Panc1 (cell line): Measurements from ENCODE around the gene GBX1. TPM values are rescaled to one million over a fixed set of nuclear protein-coding genes. Genes with fewer than 3 reads are reported as not detected.

Source experiments
- ATAC-seq: fragments of 200-7000 bp; cut with Tn5 transposase; 2 replicates; pipeline ENCODE4 v1.9.1; 2020; ENCODE audit warnings: mild to moderate bottlenecking, moderate library complexity
- BruUV-seq: library from RNA; stranded (reverse); fragments of 400-500 nt; replicated peaks from 2 replicates; lab custom pipeline; 2021; lab: Mats Ljungman, UMichigan
- CTCF ChIA-PET: fragments of 300-600 bp; sonication (Branson Sonifier 250); formaldehyde crosslinking; loops from one replicate; lab custom pipeline; 2022; ENCODE audit warnings: antibody characterized with exemption; lab: Charles Lee
- POLR2A ChIA-PET: fragments of 300-600 bp; sonication (Branson Sonifier 250); formaldehyde crosslinking; loops from one replicate; lab custom pipeline; 2022; ENCODE audit warnings: antibody characterized with exemption; lab: Charles Lee
- DNase-seq: peaks from one replicate; pipeline ENCODE4 v3.0.0-alpha.2; 2010; ENCODE audit warnings: low read depth, low spot score
- H3K27ac ChIP-seq: 2 replicates; pipeline ENCODE4 v1.5.1; 2011; ENCODE audit warnings: mild to moderate bottlenecking, low read length, inconsistent platforms
- H3K27me3 ChIP-seq: fragments of 200-500 bp; sonication (Bioruptor generic); 2 replicates; pipeline ENCODE4 v1.6.0; 2014; ENCODE audit warnings: low read length, inconsistent platforms; ENCODE audit not compliant: control insufficient read depth, insufficient read depth
- H3K36me3 ChIP-seq: fragments of 200-500 bp; sonication (Bioruptor generic); 2 replicates; pipeline ENCODE4 v1.5.1; 2014; ENCODE audit warnings: inconsistent platforms, mild to moderate bottlenecking, low read length, moderate library complexity; ENCODE audit not compliant: control insufficient read depth, insufficient read depth
- H3K4me1 ChIP-seq: 2 replicates; pipeline ENCODE4 v1.5.1; 2011; ENCODE audit warnings: inconsistent platforms, mild to moderate bottlenecking, low read length, moderate library complexity; ENCODE audit not compliant: control insufficient read depth, insufficient read depth
- H3K4me3 ChIP-seq, 2 experiments: 2 replicates each; pipeline ENCODE4 v1.5.1; 2011 to 2012; ENCODE audit warnings: low read depth in 2 of 2, low read length in 2 of 2, mild to moderate bottlenecking in 2 of 2, inconsistent platforms in 1 of 2, moderate library complexity in 1 of 2
- H3K9me3 ChIP-seq: fragments of 200-500 bp; sonication (Bioruptor generic); 2 replicates; pipeline ENCODE4 v1.5.1; 2014; ENCODE audit warnings: low read depth, mild to moderate bottlenecking, inconsistent platforms, low read length, moderate library complexity; ENCODE audit not compliant: control insufficient read depth, insufficient read depth
- POLR2AphosphoS5 ChIP-seq: IDR thresholded peaks from 2 replicates; pipeline ENCODE4 v1.6.1; 2012; ENCODE audit warnings: mild to moderate bottlenecking, low read depth, low read length, moderate library complexity
- SIN3A ChIP-seq: IDR thresholded peaks from 2 replicates; pipeline ENCODE4 v1.6.1; 2012; ENCODE audit warnings: low read depth, mild to moderate bottlenecking, low read length, moderate library complexity, borderline replicate concordance; ENCODE audit not compliant: insufficient read depth
- TCF7L2 ChIP-seq: IDR thresholded peaks from 2 replicates; pipeline ENCODE4 v1.6.1; 2011; ENCODE audit warnings: mild to moderate bottlenecking, low read depth, low read length, inconsistent platforms
- in situ Hi-C: cut with HindIII; loops from 2 replicates; pipeline ENCODE4 v1.10.0; 2016; ENCODE audit warnings: low sequenced_read_pairs, low pct_unique_long_range_greater_than_20kb
- intact Hi-C: fragments of 100-400 bp; cut with micrococcal nuclease; formaldehyde crosslinking; loops from one replicate; pipeline ENCODE4 v1.10.0; 2022; ENCODE audit not compliant: unreplicated experiment
- total RNA-seq: library from RNA; stranded (reverse); gene quantifications from one replicate; pipeline ENCODE4 v1.2.1, GENCODE V29; 2021; ENCODE audit not compliant: unreplicated experiment
- TF ChIP-seq, protein P1 (sequence below): fragments of 450-650 bp; IDR thresholded peaks from 2 replicates; pipeline ENCODE4 v1.5.1; 2017; ENCODE audit warnings: mild to moderate bottlenecking
- TF ChIP-seq, protein P2 (sequence below), 2 experiments: IDR thresholded peaks; 2 replicates each; pipeline ENCODE4 v1.6.1; 2011 to 2012; ENCODE audit warnings: low read depth in 2 of 2, control low read depth in 1 of 2, low read length in 1 of 2, mild to moderate bottlenecking in 1 of 2, moderate library complexity in 1 of 2; ENCODE audit not compliant: insufficient read depth in 1 of 2

GBX1 gene
- total RNA-seq, 1 experiment from 2014 or later = not detected

DNA sequence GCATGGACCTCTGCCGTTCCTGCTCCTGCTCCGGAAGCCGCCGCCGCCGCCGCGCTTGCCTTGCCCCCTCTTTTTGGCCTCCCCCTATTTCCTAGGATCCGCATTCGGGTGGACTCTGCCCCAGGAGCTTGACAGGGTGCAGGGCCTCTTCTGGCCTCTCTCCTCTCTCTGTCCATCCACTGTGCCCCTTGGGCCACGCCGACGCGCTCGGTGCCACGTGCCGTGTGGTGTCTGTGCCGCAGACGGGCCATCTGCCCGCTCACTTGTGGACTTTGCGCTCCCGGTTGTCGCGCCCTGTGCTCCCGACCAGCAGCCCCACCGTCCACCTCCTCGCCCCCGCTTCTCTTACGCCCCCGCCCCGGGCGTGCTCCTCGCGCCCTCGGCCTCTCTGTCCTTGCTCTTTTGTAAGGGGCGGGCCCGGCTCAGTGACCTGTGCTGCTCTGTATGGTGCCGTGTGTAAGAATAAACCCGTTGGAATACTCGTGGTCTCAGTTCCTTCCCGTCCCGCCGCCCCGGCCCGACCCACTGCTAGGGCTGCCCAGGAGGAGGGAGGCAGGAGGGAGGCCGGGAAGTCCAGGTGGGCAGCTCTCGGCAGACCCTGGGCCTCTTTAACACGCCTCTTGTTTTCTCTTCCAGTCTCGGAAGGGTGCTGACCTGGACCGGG lies 44.2 kb downstream of the GBX1 start:
- peak; percentile 20 for ATAC-seq
- in situ Hi-C loops = no loop called here
- H3K27me3 ChIP-seq = no peaks in the 10 kb centered on the region
- no peaks in the 10 kb centered on the region for H3K4me1 ChIP-seq
- H3K4me3 ChIP-seq = no peak overlapping the region
- no peak overlapping the region for H3K27ac ChIP-seq
- no peaks in the 10 kb centered on the region for H3K36me3 ChIP-seq
- ChIA-PET CTCF (interaction anchor here (0.6 to 1.2 kb wide), 4 partner anchors 18 to 47 kb away, joined by 4 to 6 read pairs (median 5); no protein-coding TSS in a partner anchor), POLR2A (interaction anchor here (0.5 kb wide), 1 partner anchor 61 kb away, joined by 8 read pairs; no protein-coding TSS in a partner anchor)
- DNase-seq = no peak
- no TSS peak for BruUV-seq
- H3K9me3 ChIP-seq = no peaks in the 10 kb centered on the region
- intact Hi-C loops = loop anchor here (5.0 kb wide), 1 partner anchor 179 kb away; no protein-coding TSS in a partner anchor
- TF ChIP-seq, protein P1, sequence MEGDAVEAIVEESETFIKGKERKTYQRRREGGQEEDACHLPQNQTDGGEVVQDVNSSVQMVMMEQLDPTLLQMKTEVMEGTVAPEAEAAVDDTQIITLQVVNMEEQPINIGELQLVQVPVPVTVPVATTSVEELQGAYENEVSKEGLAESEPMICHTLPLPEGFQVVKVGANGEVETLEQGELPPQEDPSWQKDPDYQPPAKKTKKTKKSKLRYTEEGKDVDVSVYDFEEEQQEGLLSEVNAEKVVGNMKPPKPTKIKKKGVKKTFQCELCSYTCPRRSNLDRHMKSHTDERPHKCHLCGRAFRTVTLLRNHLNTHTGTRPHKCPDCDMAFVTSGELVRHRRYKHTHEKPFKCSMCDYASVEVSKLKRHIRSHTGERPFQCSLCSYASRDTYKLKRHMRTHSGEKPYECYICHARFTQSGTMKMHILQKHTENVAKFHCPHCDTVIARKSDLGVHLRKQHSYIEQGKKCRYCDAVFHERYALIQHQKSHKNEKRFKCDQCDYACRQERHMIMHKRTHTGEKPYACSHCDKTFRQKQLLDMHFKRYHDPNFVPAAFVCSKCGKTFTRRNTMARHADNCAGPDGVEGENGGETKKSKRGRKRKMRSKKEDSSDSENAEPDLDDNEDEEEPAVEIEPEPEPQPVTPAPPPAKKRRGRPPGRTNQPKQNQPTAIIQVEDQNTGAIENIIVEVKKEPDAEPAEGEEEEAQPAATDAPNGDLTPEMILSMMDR = no peak
- no peak for TF ChIP-seq POLR2AphosphoS5
- no peak for TF ChIP-seq TCF7L2

DNA sequence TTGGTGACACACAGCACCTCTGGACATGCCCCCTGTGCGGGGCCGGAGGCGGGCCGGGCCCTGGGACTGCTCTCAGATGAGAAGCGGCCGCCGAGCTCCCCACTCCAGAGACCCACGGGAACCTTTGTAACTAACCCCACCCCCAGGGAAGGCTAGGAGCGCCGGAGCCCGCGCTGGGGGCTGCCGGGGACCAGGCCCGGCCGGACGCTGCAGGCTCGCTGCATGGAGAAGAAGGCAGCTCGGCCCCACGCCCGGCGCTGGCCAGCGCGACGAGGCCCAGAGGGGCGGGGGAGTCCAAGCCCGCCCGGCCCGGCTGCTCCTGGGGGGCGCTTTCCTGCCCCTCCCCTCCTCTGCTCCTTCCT lies 44.7 kb downstream of the GBX1 start:
- intact Hi-C loops = loop anchor here (5.0 kb wide), 1 partner anchor 180 kb away; no protein-coding TSS in a partner anchor
- POLR2A ChIA-PET = no interaction called here
- BruUV-seq = no TSS peak
- DNase-seq (no peak), ATAC-seq (no peak)
- CTCF ChIA-PET = no interaction called here
- Histone ChIP-seq H3K27ac (no peak overlapping the region), H3K9me3 (no peaks in the 10 kb centered on the region), H3K36me3 (no peaks in the 10 kb centered on the region), H3K4me1 (no peaks in the 10 kb centered on the region), H3K27me3 (no peaks in the 10 kb centered on the region), H3K4me3 (no peak overlapping the region)
- TF ChIP-seq SIN3A (no peak), TCF7L2 (no peak), POLR2AphosphoS5 (no peak)
- TF ChIP-seq, protein P2, sequence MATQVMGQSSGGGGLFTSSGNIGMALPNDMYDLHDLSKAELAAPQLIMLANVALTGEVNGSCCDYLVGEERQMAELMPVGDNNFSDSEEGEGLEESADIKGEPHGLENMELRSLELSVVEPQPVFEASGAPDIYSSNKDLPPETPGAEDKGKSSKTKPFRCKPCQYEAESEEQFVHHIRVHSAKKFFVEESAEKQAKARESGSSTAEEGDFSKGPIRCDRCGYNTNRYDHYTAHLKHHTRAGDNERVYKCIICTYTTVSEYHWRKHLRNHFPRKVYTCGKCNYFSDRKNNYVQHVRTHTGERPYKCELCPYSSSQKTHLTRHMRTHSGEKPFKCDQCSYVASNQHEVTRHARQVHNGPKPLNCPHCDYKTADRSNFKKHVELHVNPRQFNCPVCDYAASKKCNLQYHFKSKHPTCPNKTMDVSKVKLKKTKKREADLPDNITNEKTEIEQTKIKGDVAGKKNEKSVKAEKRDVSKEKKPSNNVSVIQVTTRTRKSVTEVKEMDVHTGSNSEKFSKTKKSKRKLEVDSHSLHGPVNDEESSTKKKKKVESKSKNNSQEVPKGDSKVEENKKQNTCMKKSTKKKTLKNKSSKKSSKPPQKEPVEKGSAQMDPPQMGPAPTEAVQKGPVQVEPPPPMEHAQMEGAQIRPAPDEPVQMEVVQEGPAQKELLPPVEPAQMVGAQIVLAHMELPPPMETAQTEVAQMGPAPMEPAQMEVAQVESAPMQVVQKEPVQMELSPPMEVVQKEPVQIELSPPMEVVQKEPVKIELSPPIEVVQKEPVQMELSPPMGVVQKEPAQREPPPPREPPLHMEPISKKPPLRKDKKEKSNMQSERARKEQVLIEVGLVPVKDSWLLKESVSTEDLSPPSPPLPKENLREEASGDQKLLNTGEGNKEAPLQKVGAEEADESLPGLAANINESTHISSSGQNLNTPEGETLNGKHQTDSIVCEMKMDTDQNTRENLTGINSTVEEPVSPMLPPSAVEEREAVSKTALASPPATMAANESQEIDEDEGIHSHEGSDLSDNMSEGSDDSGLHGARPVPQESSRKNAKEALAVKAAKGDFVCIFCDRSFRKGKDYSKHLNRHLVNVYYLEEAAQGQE (IDR thresholded peaks at IDR 0.05; ENCODE audit: insufficient read depth in 1 of 2, low read depth in 2 of 2, low read length in 1 of 2) = no peak
- TF ChIP-seq, protein P1 = no peak
- in situ Hi-C loops = no loop called here
